Measurements from ENCODE around the gene SPR.
"Not testable (repeated sequence)": the region's sequence is repeated elsewhere in the genome, so short reads cannot be mapped to it uniquely, and the experiment has no call there.

The SPR gene

DNA sequence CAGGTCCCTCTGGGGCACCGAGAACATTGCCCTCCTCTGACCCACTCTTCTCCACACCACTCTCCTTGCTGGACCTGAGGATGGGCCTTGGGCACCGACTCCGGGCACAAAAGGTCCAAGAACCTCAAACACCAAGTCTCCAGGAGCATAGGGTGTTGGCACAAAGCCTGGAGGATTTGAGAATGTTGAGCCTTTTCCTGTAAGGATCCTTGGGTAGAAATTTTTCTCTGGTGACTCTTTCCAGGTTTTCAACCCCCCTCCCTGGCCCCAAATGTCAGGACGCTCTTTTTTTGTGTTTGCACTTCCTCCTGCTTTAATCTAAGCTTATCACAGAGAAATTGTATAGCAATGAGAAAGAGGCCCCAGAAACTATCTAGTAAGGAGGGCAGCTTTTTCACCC lies 9.2 kb downstream of the SPR start:
- Histone ChIP-seq H3K27ac (no peak overlapping the region), H3K27me3 (0 out of 2 replicates have a peak, but pooled peaks cover 12% of the 10 kb centered on the region)
- no peak for TF ChIP-seq Cebpa-rat (IDR thresholded peaks at IDR 0.05)

GRCh38 chr2:72897785-72898584 lies 10.8 kb downstream of the SPR start:
- Histone ChIP-seq H3K27ac (no peak overlapping the region), H3K27me3 (0 out of 2 replicates have a peak, but pooled peaks cover 12% of the 10 kb centered on the region)

More for the DNA sequence above, 9.2 kb downstream of the SPR start:
- peaks cover 12% of the 10 kb centered on the region; the same call in 1 of the 2 replicates for H4K20me1 ChIP-seq
- H3K4me1 ChIP-seq, result peaks cover 43% of the 10 kb centered on the region
- no peak overlapping the region for H3K4me2 ChIP-seq
- H3K9me3 ChIP-seq, result no peaks in the 10 kb centered on the region
- no peak overlapping the region for H3K9ac ChIP-seq
- no peak overlapping the region for H3K4me3 ChIP-seq
- H3K36me3 ChIP-seq, result peaks cover 10% of the 10 kb centered on the region; the same call in 1 of the 2 replicates

DNA sequence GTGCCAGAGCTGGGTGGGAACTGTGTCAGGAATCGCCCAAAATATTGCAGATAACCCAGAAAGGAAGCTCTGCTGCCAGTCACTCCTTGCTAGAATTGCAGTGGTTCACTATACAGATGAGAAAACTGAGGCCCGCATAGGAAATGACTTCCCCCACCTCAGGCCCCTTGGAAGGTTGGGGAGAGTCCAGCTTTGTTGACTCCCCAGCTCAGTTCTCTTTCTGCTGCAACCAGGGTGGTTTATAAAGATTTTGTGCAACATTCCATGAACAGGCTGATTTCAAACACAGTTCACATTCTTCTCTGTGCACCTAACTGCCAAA lies 11.3 kb downstream of the SPR start:
- peaks cover 35% of the 10 kb centered on the region for H3K4me1 ChIP-seq
- 0 out of 2 replicates have a peak, but pooled peaks cover 12% of the 10 kb centered on the region for H3K27me3 ChIP-seq
- H3K4me2 ChIP-seq, result no peak overlapping the region
- no peaks in the 10 kb centered on the region for H3K36me3 ChIP-seq
- no peak overlapping the region for H3K4me3 ChIP-seq
- no peaks in the 10 kb centered on the region for H3K9me3 ChIP-seq
- TF ChIP-seq Cebpa-rat (IDR thresholded peaks at IDR 0.05), result no peak
- H3K9ac ChIP-seq, result no peak overlapping the region
- H3K27ac ChIP-seq, result no peak overlapping the region
- H4K20me1 ChIP-seq, result no peaks in the 10 kb centered on the region

More at GRCh38 chr2:72897785-72898584, 10.8 kb downstream of the SPR start:
- H3K9me3 ChIP-seq, result no peaks in the 10 kb centered on the region
- H3K36me3 ChIP-seq, result no peaks in the 10 kb centered on the region
- TF ChIP-seq Cebpa-rat (IDR thresholded peaks at IDR 0.05), result no peak
- no peak overlapping the region for H3K9ac ChIP-seq
- no peaks in the 10 kb centered on the region for H4K20me1 ChIP-seq
- H3K4me1 ChIP-seq, result peaks cover 41% of the 10 kb centered on the region
- no peak overlapping the region for H3K4me2 ChIP-seq
- H3K4me3 ChIP-seq, result no peak overlapping the region

- H3K27me3 ChIP-seq, result 0 out of 2 replicates have a peak, but pooled peaks cover 5% of the 10 kb centered on the region
Measured at GRCh38 chr2:72900191-72900825, 13.1 kb downstream of the SPR start.

DNA sequence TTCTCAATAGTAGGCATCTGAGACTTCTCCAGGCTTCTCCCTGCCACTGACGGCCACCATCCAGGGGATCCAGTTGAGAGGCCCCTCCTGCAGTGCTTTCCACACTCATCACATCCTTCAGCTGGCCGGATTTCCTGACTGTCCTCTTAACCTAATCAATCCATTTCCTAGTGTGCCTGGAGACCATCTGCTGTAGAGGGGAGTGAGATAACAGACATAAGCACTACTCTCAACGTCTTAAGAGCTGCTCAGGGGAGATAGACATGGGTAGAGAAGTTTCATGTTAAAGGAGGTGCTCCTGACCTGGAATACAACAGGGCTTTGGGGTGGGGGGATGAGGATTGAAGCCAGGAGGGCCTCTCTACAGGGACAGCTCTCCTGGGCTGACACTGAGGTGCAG lies 14.2 kb downstream of the SPR start:
- no peaks in the 10 kb centered on the region for H4K20me1 ChIP-seq
- no peak overlapping the region for H3K4me3 ChIP-seq
- no peaks in the 10 kb centered on the region for H3K36me3 ChIP-seq
- peaks cover 5% of the 10 kb centered on the region for H3K9me3 ChIP-seq
- no peaks in the 10 kb centered on the region for H3K27me3 ChIP-seq
- no peak for TF ChIP-seq Cebpa-rat (IDR thresholded peaks at IDR 0.05)
- H3K9ac ChIP-seq, result no peak overlapping the region
- H3K27ac ChIP-seq, result no peak overlapping the region
- H3K4me2 ChIP-seq, result no peak overlapping the region
- peaks cover 13% of the 10 kb centered on the region for H3K4me1 ChIP-seq

More at GRCh38 chr2:72900191-72900825, 13.1 kb downstream of the SPR start:
- Histone ChIP-seq H3K27ac (no peak overlapping the region), H3K36me3 (no peaks in the 10 kb centered on the region), H3K9ac (no peak overlapping the region), H4K20me1 (no peaks in the 10 kb centered on the region), H3K9me3 (no peaks in the 10 kb centered on the region), H3K4me1 (peaks cover 18% of the 10 kb centered on the region), H3K4me3 (no peak overlapping the region), H3K4me2 (peak overlapping the region; percentile 45)
- no peak for TF ChIP-seq Cebpa-rat (IDR thresholded peaks at IDR 0.05)

GRCh38 chr2:72907369-72907768 lies 20.2 kb downstream of the SPR start:
- not testable (repeated sequence) for H3K36me3 ChIP-seq, H4K20me1 ChIP-seq, H3K9me3 ChIP-seq, H3K27ac ChIP-seq, H3K9ac ChIP-seq, H3K4me2 ChIP-seq, H3K4me3 ChIP-seq, H3K4me1 ChIP-seq
- H3K27me3 ChIP-seq, result peaks cover 33% of the 10 kb centered on the region

GRCh38 chr2:72908741-72909140 lies 21.5 kb downstream of the SPR start:
- TF ChIP-seq Cebpa-rat (IDR thresholded peaks at IDR 0.05), result no peak
- no peaks in the 10 kb centered on the region for H3K4me1 ChIP-seq
- no peak overlapping the region for H3K9ac ChIP-seq
- H3K36me3 ChIP-seq, result no peaks in the 10 kb centered on the region
- no peak overlapping the region for H3K27ac ChIP-seq
- H3K4me2 ChIP-seq, result no peak overlapping the region
- peaks cover 12% of the 10 kb centered on the region for H4K20me1 ChIP-seq
- H3K4me3 ChIP-seq, result no peak overlapping the region
- peaks cover 47% of the 10 kb centered on the region for H3K27me3 ChIP-seq
- H3K9me3 ChIP-seq, result peaks cover 8% of the 10 kb centered on the region

GRCh38 chr2:72911256-72911655 lies 24.0 kb downstream of the SPR start:
- peaks cover 72% of the 10 kb centered on the region for H3K27me3 ChIP-seq
- no peak overlapping the region for H3K4me2 ChIP-seq

GRCh38 chr2:72913486-72914205 lies 26.4 kb downstream of the SPR start:
- Histone ChIP-seq H3K36me3 (no peaks in the 10 kb centered on the region), H3K9me3 (no peaks in the 10 kb centered on the region), H3K27me3 (peaks cover 96% of the 10 kb centered on the region)

More at GRCh38 chr2:72911256-72911655, 24.0 kb downstream of the SPR start:
- Histone ChIP-seq H3K9me3 (peaks cover 4% of the 10 kb centered on the region), H3K4me3 (no peak overlapping the region), H3K36me3 (no peaks in the 10 kb centered on the region), H3K4me1 (peaks cover 14% of the 10 kb centered on the region), H4K20me1 (peaks cover 36% of the 10 kb centered on the region), H3K27ac (no peak overlapping the region), H3K9ac (no peak overlapping the region)
- no peak for TF ChIP-seq Cebpa-rat (IDR thresholded peaks at IDR 0.05)

GRCh38 chr2:72914206-72914559 lies 27.0 kb downstream of the SPR start:
- Histone ChIP-seq H3K4me1 (peaks cover 36% of the 10 kb centered on the region), H4K20me1 (peaks cover 62% of the 10 kb centered on the region), H3K9me3 (no peaks in the 10 kb centered on the region), H3K27me3 (peaks cover 100% of the 10 kb centered on the region), H3K9ac (no peak overlapping the region), H3K27ac (no peak overlapping the region), H3K4me3 (no peak overlapping the region), H3K4me2 (no peak overlapping the region), H3K36me3 (no peaks in the 10 kb centered on the region)
- TF ChIP-seq Cebpa-rat (IDR thresholded peaks at IDR 0.05), result no peak

More at GRCh38 chr2:72913486-72914205, 26.4 kb downstream of the SPR start:
- H3K4me3 ChIP-seq, result no peak overlapping the region
- no peak overlapping the region for H3K4me2 ChIP-seq
- no peak for TF ChIP-seq Cebpa-rat (IDR thresholded peaks at IDR 0.05)
- H4K20me1 ChIP-seq, result peaks cover 57% of the 10 kb centered on the region
- no peak overlapping the region for H3K27ac ChIP-seq
- peaks cover 36% of the 10 kb centered on the region for H3K4me1 ChIP-seq
- H3K9ac ChIP-seq, result no peak overlapping the region

All from BLaER1 (cell line).